Activated naive CD8-positive, alpha-beta T cell treated with anti-CD3 and anti-CD28 coated beads, Interleukin-2, amount 50 U/mL, for 24 hours (primary cell): Measurements from ENCODE around the gene TPPP.

Experiments
- ATAC-seq: fragments of 150-1000 bp; cut with Tn5 transposase; one replicate; pipeline ENCODE4 v1.10.0; 2021
- DNase-seq: peaks from one replicate; pipeline ENCODE4 v3.0.0; 2021
- H3K27ac Mint-ChIP-seq: one replicate; pipeline ENCODE4 v1.8.0; 2021; ENCODE audit warnings: mild to moderate bottlenecking, mixed read lengths
- H3K27me3 Mint-ChIP-seq: one replicate; pipeline ENCODE4 v1.8.0; 2021; ENCODE audit warnings: mixed read lengths
- H3K36me3 Mint-ChIP-seq: one replicate; pipeline ENCODE4 v1.8.0; 2021; ENCODE audit warnings: low read depth, mixed read lengths
- H3K4me1 Mint-ChIP-seq: one replicate; pipeline ENCODE4 v1.8.0; 2021; ENCODE audit warnings: mixed read lengths
- H3K4me3 Mint-ChIP-seq: one replicate; pipeline ENCODE4 v1.8.0; 2021; ENCODE audit warnings: mild to moderate bottlenecking, moderate library complexity, mixed read lengths
- H3K9me3 Mint-ChIP-seq: one replicate; pipeline ENCODE4 v1.8.0; 2021; ENCODE audit warnings: mixed read lengths

Gene TPPP

DNA sequence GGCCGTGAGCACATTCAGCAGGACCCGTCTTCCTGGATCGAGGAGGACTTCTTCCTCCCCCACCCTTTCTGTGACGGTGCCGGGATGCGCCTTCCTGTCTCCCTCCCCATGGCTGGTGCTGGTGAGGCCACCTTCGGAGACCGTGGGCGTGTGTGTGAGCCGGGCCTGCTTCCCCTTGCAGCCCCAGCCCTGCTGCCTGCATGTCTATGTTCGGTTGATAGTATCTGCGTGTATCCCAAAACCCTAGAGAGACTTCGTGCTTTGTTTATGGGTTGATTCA, 68.3 kb downstream of the TPPP start:
- Mint-ChIP-seq H3K9me3 (no peaks in the 10 kb centered on the region), H3K4me1 (no peaks in the 10 kb centered on the region), H3K27ac (no peak overlapping the region), H3K27me3 (no peaks in the 10 kb centered on the region), H3K36me3 (peaks cover 33% of the 10 kb centered on the region), H3K4me3 (no peak overlapping the region)
- ATAC-seq (no peak), DNase-seq (no peak)

GRCh38 chr5:624118-624950, 68.8 kb downstream of the TPPP start:
- DNase-seq (no peak), ATAC-seq (no peak)
- Mint-ChIP-seq H3K4me1 (no peaks in the 10 kb centered on the region), H3K9me3 (no peaks in the 10 kb centered on the region), H3K36me3 (peaks cover 37% of the 10 kb centered on the region), H3K27me3 (no peaks in the 10 kb centered on the region), H3K27ac (no peak overlapping the region), H3K4me3 (no peak overlapping the region)

DNA sequence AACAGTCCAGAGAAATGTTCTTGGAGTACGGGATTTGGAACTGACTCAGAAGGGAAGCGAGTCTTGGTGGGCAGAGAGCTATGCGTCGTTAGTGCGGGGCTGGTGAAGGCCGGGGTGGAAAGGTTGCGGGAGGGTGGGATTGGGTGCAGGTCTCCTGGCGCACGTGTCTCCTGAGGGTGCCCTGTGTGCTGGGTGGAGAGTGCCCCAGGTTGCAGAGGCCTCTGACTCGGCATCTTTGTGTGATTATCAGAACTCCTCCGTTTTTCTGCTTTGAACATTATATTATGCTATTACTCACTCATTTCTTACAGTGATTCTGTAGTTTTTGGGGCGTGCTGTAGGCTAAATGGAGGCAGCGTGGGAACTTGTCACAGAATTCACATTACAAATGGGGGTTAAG, 69.6 kb downstream of the TPPP start:
- no peak overlapping the region for H3K4me3 Mint-ChIP-seq
- H3K27me3 Mint-ChIP-seq, result no peaks in the 10 kb centered on the region
- no peak for ATAC-seq
- no peak overlapping the region for H3K27ac Mint-ChIP-seq
- H3K4me1 Mint-ChIP-seq, result no peaks in the 10 kb centered on the region
- no peak for DNase-seq
- H3K36me3 Mint-ChIP-seq, result peaks cover 36% of the 10 kb centered on the region
- no peaks in the 10 kb centered on the region for H3K9me3 Mint-ChIP-seq

- Mint-ChIP-seq H3K4me3 (no peak overlapping the region), H3K36me3 (peaks cover 36% of the 10 kb centered on the region), H3K4me1 (no peaks in the 10 kb centered on the region), H3K27ac (no peak overlapping the region), H3K27me3 (no peaks in the 10 kb centered on the region), H3K9me3 (no peaks in the 10 kb centered on the region)
- ATAC-seq (no peak), DNase-seq (no peak)
Measured at GRCh38 chr5:622946-623522, 70.1 kb downstream of the TPPP start.

DNA sequence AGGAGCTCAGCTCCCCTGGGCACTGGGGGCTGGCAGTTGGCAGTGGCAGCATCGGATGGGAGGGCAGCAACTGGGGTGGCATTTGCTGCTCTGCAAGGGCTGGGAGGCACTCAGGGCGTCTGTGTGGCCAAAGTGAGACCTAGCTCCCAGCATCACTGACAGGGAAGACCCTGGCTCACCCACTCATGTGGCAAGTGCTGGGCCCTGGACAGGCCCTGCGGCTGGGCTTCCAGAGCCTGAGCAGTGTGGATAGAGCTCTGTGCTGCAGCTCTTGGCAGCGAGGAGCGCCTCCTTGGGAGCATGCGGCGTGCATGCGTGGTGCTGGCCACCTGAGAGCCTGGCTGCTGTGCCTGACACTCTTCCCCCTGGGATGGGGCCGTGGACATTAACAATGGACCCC, 70.8 kb downstream of the TPPP start:
- DNase-seq (no peak), ATAC-seq (no peak)
- Mint-ChIP-seq H3K27ac (no peak overlapping the region), H3K27me3 (no peaks in the 10 kb centered on the region), H3K9me3 (no peaks in the 10 kb centered on the region), H3K4me1 (no peaks in the 10 kb centered on the region), H3K36me3 (peaks cover 32% of the 10 kb centered on the region), H3K4me3 (no peak overlapping the region)

GRCh38 chr5:621341-621761, 71.8 kb downstream of the TPPP start:
- ATAC-seq, result no peak

GRCh38 chr5:620586-621180, 72.5 kb downstream of the TPPP start:
- H3K27me3 Mint-ChIP-seq, result no peaks in the 10 kb centered on the region
- DNase-seq (no peak), ATAC-seq (no peak)
- H3K27ac Mint-ChIP-seq, result no peak overlapping the region
- peaks cover under 1% of the 10 kb centered on the region for H3K9me3 Mint-ChIP-seq
- peaks cover 3% of the 10 kb centered on the region for H3K4me1 Mint-ChIP-seq
- no peak overlapping the region for H3K4me3 Mint-ChIP-seq
- H3K36me3 Mint-ChIP-seq, result peaks cover 26% of the 10 kb centered on the region

More at GRCh38 chr5:621341-621761, 71.8 kb downstream of the TPPP start:
- no peaks in the 10 kb centered on the region for H3K9me3 Mint-ChIP-seq
- peaks cover 30% of the 10 kb centered on the region for H3K36me3 Mint-ChIP-seq
- H3K27me3 Mint-ChIP-seq, result no peaks in the 10 kb centered on the region
- no peak overlapping the region for H3K27ac Mint-ChIP-seq
- peaks cover under 1% of the 10 kb centered on the region for H3K4me1 Mint-ChIP-seq
- H3K4me3 Mint-ChIP-seq, result no peak overlapping the region
- DNase-seq, result no peak

DNA sequence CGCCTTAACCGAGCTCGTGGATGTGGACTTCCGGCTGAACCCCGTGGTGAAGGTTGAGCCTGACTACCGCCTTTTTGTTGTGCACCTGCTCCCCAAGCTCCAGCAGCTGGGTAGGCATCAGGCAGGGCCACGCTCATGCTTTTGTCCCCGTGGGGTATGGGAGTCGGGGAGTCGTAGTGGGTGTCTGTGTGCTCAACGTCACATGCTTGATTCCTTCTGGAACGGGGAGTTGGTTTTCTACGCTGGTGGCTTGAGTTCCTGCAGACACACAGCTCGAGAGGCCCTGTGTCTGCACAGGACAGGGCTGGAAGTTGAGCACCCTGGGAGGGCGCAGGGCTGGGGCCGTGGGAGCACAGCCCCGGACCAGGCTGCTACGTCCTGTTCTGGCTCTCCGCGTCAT, 73.0 kb downstream of the TPPP start:
- DNase-seq (no peak), ATAC-seq (no peak)
- Mint-ChIP-seq H3K4me3 (no peak overlapping the region), H3K27ac (no peak overlapping the region), H3K36me3 (peaks cover 28% of the 10 kb centered on the region), H3K27me3 (no peaks in the 10 kb centered on the region), H3K4me1 (peaks cover 6% of the 10 kb centered on the region), H3K9me3 (peaks cover 5% of the 10 kb centered on the region)

DNA sequence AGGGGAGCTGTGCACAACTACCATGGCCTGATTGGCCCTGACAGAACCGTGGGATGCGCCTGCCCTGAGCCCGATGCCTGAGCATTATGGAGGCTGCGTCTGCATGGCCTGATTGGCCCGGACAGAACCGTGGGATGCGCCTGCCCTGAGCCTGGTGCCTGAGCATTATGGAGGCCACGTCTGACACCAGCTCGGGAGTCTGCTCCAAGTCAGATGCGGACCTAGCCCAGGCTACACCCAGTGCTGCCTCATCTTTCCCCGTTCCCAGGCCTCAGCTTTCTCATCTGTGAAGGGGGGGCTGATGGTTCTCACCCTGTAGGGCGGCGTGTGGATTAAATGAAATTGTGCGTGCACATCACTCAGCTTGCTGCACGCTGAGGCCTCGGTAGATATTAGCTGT, 73.7 kb downstream of the TPPP start:
- peaks cover 5% of the 10 kb centered on the region for H3K9me3 Mint-ChIP-seq

GRCh38 chr5:618450-618849, 74.7 kb downstream of the TPPP start:
- DNase-seq, result no peak
- Mint-ChIP-seq H3K9me3 (peaks cover 5% of the 10 kb centered on the region), H3K4me1 (peaks cover 19% of the 10 kb centered on the region), H3K36me3 (peaks cover 30% of the 10 kb centered on the region), H3K4me3 (no peak overlapping the region), H3K27me3 (no peaks in the 10 kb centered on the region), H3K27ac (no peak overlapping the region)
- ATAC-seq, result no peak

More for the DNA sequence above, 73.7 kb downstream of the TPPP start:
- ATAC-seq (no peak), DNase-seq (no peak)
- Mint-ChIP-seq H3K4me3 (no peak overlapping the region), H3K36me3 (peaks cover 30% of the 10 kb centered on the region), H3K4me1 (peaks cover 10% of the 10 kb centered on the region), H3K27ac (no peak overlapping the region), H3K27me3 (no peaks in the 10 kb centered on the region)

DNA sequence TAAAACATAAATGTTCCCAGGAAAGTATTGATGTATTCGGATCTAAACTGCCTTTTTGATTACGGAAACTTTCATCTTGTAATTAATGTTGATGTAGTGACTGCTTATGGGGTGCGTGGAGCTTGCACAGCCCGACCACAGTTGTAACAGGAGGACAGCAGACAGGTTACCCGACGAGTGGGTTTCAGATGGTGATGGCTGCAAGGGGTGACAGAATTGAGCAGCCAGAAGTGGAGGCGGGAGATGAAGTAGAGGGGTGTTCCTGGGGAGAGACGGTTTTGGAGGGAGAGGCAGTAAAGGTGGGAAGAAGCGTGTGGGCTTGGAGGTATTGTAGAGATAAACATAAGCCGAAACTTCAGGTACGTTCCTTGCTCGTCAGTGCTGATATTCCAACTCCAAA, 75.3 kb downstream of the TPPP start:
- H3K4me3 Mint-ChIP-seq, result no peak overlapping the region
- H3K9me3 Mint-ChIP-seq, result peaks cover 7% of the 10 kb centered on the region
- ATAC-seq, result no peak
- DNase-seq, result no peak
- no peak overlapping the region for H3K27ac Mint-ChIP-seq
- H3K27me3 Mint-ChIP-seq, result no peaks in the 10 kb centered on the region
- H3K4me1 Mint-ChIP-seq, result peaks cover 24% of the 10 kb centered on the region
- peaks cover 31% of the 10 kb centered on the region for H3K36me3 Mint-ChIP-seq

DNA sequence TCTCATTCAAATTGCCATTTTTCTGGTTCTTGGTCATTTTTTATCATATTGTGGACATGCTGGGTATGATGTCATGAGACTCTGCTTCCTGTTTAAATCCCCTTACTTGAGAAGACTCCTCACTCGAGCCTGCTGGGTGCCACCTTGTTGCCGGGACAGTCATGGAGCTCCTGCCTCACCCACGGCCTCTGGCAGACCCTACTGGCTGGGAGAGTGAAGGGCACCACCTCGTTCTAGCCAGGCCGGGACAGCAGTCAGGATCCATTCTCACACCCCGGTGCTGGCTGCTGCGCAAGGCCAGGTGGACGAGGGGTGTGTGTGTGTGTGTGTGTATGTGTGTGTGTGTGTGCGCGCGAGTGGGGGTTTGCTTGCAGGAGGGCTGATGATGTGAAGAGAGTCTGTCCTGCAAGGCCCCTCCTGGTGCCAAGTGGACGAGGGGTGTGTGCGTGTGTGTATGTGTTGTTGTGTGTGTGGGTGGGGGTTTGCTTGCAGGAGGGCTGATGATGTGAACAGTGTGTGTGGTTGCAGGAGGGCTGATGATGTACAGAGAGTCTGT, 76.6 kb downstream of the TPPP start:
- ATAC-seq, result no peak
- Mint-ChIP-seq H3K36me3 (peaks cover 29% of the 10 kb centered on the region), H3K4me3 (no peak overlapping the region)

GRCh38 chr5:612498-613424, 80.4 kb downstream of the TPPP start:
- peaks cover 9% of the 10 kb centered on the region for H3K9me3 Mint-ChIP-seq
- H3K4me1 Mint-ChIP-seq, result peaks cover 37% of the 10 kb centered on the region
- ATAC-seq (peak; percentile 33), DNase-seq (peak; percentile 32)
- H3K36me3 Mint-ChIP-seq, result peaks cover 16% of the 10 kb centered on the region
- peak overlapping the region; percentile 98 for H3K4me3 Mint-ChIP-seq
- peak overlapping the region; percentile 93 for H3K27ac Mint-ChIP-seq
- H3K27me3 Mint-ChIP-seq, result peaks cover 2% of the 10 kb centered on the region

More for the DNA sequence above, 76.6 kb downstream of the TPPP start:
- DNase-seq, result no peak
- H3K27ac Mint-ChIP-seq, result no peak overlapping the region
- no peaks in the 10 kb centered on the region for H3K27me3 Mint-ChIP-seq
- H3K4me1 Mint-ChIP-seq, result peaks cover 27% of the 10 kb centered on the region
- H3K9me3 Mint-ChIP-seq, result peaks cover 9% of the 10 kb centered on the region
